ENCODE data around the gene EXOC3.
"Not testable (repeated sequence)": the region's sequence is repeated elsewhere in the genome, so short reads cannot be mapped to it uniquely, and the experiment has no call there.

The EXOC3 gene

GRCh38 chr5:458547-459353, 15.8 kb downstream of the EXOC3 start:
- DNase-seq, result no peak

GRCh38 chr5:459562-460272, 16.7 kb downstream of the EXOC3 start:
- no peak for DNase-seq

GRCh38 chr5:460273-460625, 17.3 kb downstream of the EXOC3 start:
- no peak for DNase-seq

GRCh38 chr5:462051-462481, 19.1 kb downstream of the EXOC3 start:
- DNase-seq, result no peak

- DNase-seq, result no peak
Observed at GRCh38 chr5:463301-463700, 20.3 kb downstream of the EXOC3 start.

GRCh38 chr5:463952-464351, 21.0 kb downstream of the EXOC3 start:
- peak; percentile 69 for DNase-seq

GRCh38 chr5:464446-464842, 21.5 kb downstream of the EXOC3 start:
- DNase-seq, result no peak

GRCh38 chr5:464843-465590, 22.0 kb downstream of the EXOC3 start:
- no peak for DNase-seq

- no peak for DNase-seq
Observed at GRCh38 chr5:465591-466403, 22.8 kb downstream of the EXOC3 start.

- DNase-seq, result no peak
Observed at GRCh38 chr5:466661-467310, 23.8 kb downstream of the EXOC3 start.

GRCh38 chr5:468401-468800, 25.4 kb downstream of the EXOC3 start:
- no peak for DNase-seq

- no peak for DNase-seq
Observed at GRCh38 chr5:469752-470483, 26.9 kb downstream of the EXOC3 start.

GRCh38 chr5:470961-471749, 28.2 kb downstream of the EXOC3 start:
- no peak for DNase-seq

- DNase-seq, result no peak
Observed at GRCh38 chr5:471750-472058, 28.7 kb downstream of the EXOC3 start.

- no peak for DNase-seq
Observed at GRCh38 chr5:472076-472655, 29.2 kb downstream of the EXOC3 start.

- peak; percentile 85 for DNase-seq
Observed at GRCh38 chr5:472656-473550, 29.9 kb downstream of the EXOC3 start.

- DNase-seq, result peak; percentile 13
Observed at GRCh38 chr5:473551-474192, 30.7 kb downstream of the EXOC3 start.

- not testable (repeated sequence) for DNase-seq
Observed at GRCh38 chr5:474232-474839, 31.4 kb downstream of the EXOC3 start.
